Natural killer cell (primary cell): ENCODE data around the gene RWDD4. TPM values are rescaled to one million over a fixed set of nuclear protein-coding genes. Genes with fewer than 3 reads are reported as not detected.

Source experiments
- ATAC-seq, 3 donors: fragments of 150-1000 bp in 2 of 3; fragments of 200-7000 bp in 1 of 3; cut with Tn5 transposase; 1 replicate in 1 of 3; 2 replicates in 2 of 3; pipeline ENCODE4 v1.10.0; 2021; ENCODE audit warnings: mild to moderate bottlenecking in 2 of 3, moderate library complexity in 2 of 3
- DNase-seq, 2 donors: peaks; one replicate each; pipeline versions ENCODE4 v3.0.0 to v3.0.0-alpha.2; 2013 to 2021; ENCODE audit warnings: mixed read lengths in 1 of 2
- H3K27ac ChIP-seq: one replicate; pipeline ENCODE4 v1.5.1; 2013; ENCODE audit warnings: mild to moderate bottlenecking, low read length
- H3K27me3 ChIP-seq: one replicate; pipeline ENCODE4 v1.6.1; 2013; ENCODE audit warnings: low read length; ENCODE audit not compliant: control insufficient read depth, insufficient read depth
- H3K36me3 ChIP-seq: one replicate; pipeline ENCODE4 v1.6.1; 2013; ENCODE audit warnings: low read length; ENCODE audit not compliant: control insufficient read depth, insufficient read depth
- H3K4me1 ChIP-seq: one replicate; pipeline ENCODE4 v1.6.1; 2013; ENCODE audit warnings: low read length; ENCODE audit not compliant: control insufficient read depth, insufficient read depth
- H3K4me3 ChIP-seq: one replicate; pipeline ENCODE4 v1.5.1; 2013; ENCODE audit warnings: low read length
- H3K9me3 ChIP-seq: one replicate; pipeline ENCODE4 v1.6.1; 2013; ENCODE audit warnings: low read length; ENCODE audit not compliant: control insufficient read depth, insufficient read depth
- H3K27ac Mint-ChIP-seq, 2 donors: one replicate each; pipeline ENCODE4 v1.8.0; 2022; ENCODE audit warnings: mild to moderate bottlenecking in 2 of 2, mixed read lengths in 2 of 2, moderate library complexity in 1 of 2
- H3K27me3 Mint-ChIP-seq, 2 donors: one replicate each; pipeline ENCODE4 v1.8.0; 2022; ENCODE audit warnings: low read depth in 2 of 2, mixed read lengths in 2 of 2
- H3K36me3 Mint-ChIP-seq: one replicate; pipeline ENCODE4 v1.8.0; 2022; ENCODE audit warnings: mixed read lengths
- H3K4me1 Mint-ChIP-seq, 2 donors: one replicate each; pipeline ENCODE4 v1.8.0; 2022; ENCODE audit warnings: mixed read lengths in 2 of 2
- H3K4me3 Mint-ChIP-seq: one replicate; pipeline ENCODE4 v1.8.0; 2022; ENCODE audit warnings: mild to moderate bottlenecking, moderate library complexity, mixed read lengths
- H3K9me3 Mint-ChIP-seq, 2 donors: one replicate each; pipeline ENCODE4 v1.8.0; 2022; ENCODE audit warnings: mixed read lengths in 2 of 2
- CTCF ChIP-seq: fragments of 200-600 bp; IDR thresholded peaks from one replicate; pipeline ENCODE4 v1.8.0; 2022; ENCODE audit warnings: antibody characterized with exemption
- WGBS: methylation state at CpG from one replicate; pipeline ENCODE4 v1.1.7; 2013; ENCODE audit warnings: missing lambda C conversion rate; ENCODE audit not compliant: insufficient coverage; 5-methylcytosine and 5-hydroxymethylcytosine counted together
- intact Hi-C: fragments of 100-400 bp; cut with micrococcal nuclease; formaldehyde crosslinking; loops from one replicate; pipeline ENCODE4 v1.14.2; 2022
- total RNA-seq, 4 donors: library from RNA; stranded (reverse); fragments of 120-200 nt in 1 of 4; gene quantifications; one replicate each; pipeline versions ENCODE4 v1.2.3 to v1.2.4, GENCODE V29; 2013 to 2022

RWDD4 gene
- total RNA-seq, 3 donors from 2014 or later (not counting 1 experiment from before 2014, with no cell fraction given) = 14.3 to 20.7 (median 17.6) TPM

- intact Hi-C loops = no loop called here
- no peak for DNase-seq
- Mint-ChIP-seq H3K36me3 (no peaks in the 10 kb centered on the region), H3K27ac (no peak overlapping the region), H3K27me3 (peaks cover 0 to 6% of the 10 kb centered on the region in 2 donors), H3K9me3 (no peaks in the 10 kb centered on the region), H3K4me1 (no peaks in the 10 kb centered on the region), H3K4me3 (no peak overlapping the region)
- Histone ChIP-seq H3K4me1 (no peaks in the 10 kb centered on the region), H3K36me3 (no peaks in the 10 kb centered on the region), H3K9me3 (no peaks in the 10 kb centered on the region), H3K27ac (no peak overlapping the region), H3K4me3 (no peak overlapping the region), H3K27me3 (no peaks in the 10 kb centered on the region)
- WGBS = 72% methylated on average over 4 of the region's 6 CpGs
- no peak for TF ChIP-seq CTCF
- ATAC-seq = no peak
These were observed 34.4 kb downstream of the RWDD4 start for GRCh38 chr4:183624548-183624947.

GRCh38 chr4:183621875-183622274, 37.1 kb downstream of the RWDD4 start:
- Mint-ChIP-seq H3K36me3 (no peaks in the 10 kb centered on the region), H3K27ac (no peak overlapping the region), H3K27me3 (peaks cover 0 to 7% of the 10 kb centered on the region in 2 donors), H3K9me3 (no peaks in the 10 kb centered on the region), H3K4me3 (no peak overlapping the region), H3K4me1 (no peaks in the 10 kb centered on the region)
- H3K36me3 ChIP-seq = no peaks in the 10 kb centered on the region
- H3K9me3 ChIP-seq = no peaks in the 10 kb centered on the region
- H3K4me3 ChIP-seq = no peak overlapping the region
- TF ChIP-seq CTCF = no peak
- intact Hi-C loops = no loop called here
- DNase-seq (no peak), ATAC-seq (peak in 1 of 3 donors; percentile 58)
- H3K4me1 ChIP-seq = no peaks in the 10 kb centered on the region
- H3K27me3 ChIP-seq = no peaks in the 10 kb centered on the region
- WGBS = 17% methylated on average over 1 of the region's 1 CpG
- H3K27ac ChIP-seq = no peak overlapping the region

- no peak overlapping the region for H3K27ac Mint-ChIP-seq
- Histone ChIP-seq H3K4me3 (no peak overlapping the region), H3K27me3 (no peaks in the 10 kb centered on the region), H3K27ac (no peak overlapping the region), H3K9me3 (no peaks in the 10 kb centered on the region), H3K36me3 (no peaks in the 10 kb centered on the region), H3K4me1 (no peaks in the 10 kb centered on the region)
- ATAC-seq (no peak), DNase-seq (no peak)
- no peaks in the 10 kb centered on the region for H3K4me1 Mint-ChIP-seq
- TF ChIP-seq CTCF = no peak
- H3K27me3 Mint-ChIP-seq = peaks cover 9 to 12% of the 10 kb centered on the region in 2 donors
- intact Hi-C loops = no loop called here
- H3K4me3 Mint-ChIP-seq = no peak overlapping the region
- H3K36me3 Mint-ChIP-seq = no peaks in the 10 kb centered on the region
- 94% methylated on average over 2 of the region's 2 CpGs for WGBS
- H3K9me3 Mint-ChIP-seq = no peaks in the 10 kb centered on the region
These were observed 38.6 kb downstream of the RWDD4 start for GRCh38 chr4:183620421-183620820.

- Histone ChIP-seq H3K36me3 (no peaks in the 10 kb centered on the region), H3K4me3 (no peak overlapping the region), H3K9me3 (no peaks in the 10 kb centered on the region), H3K4me1 (no peaks in the 10 kb centered on the region), H3K27me3 (no peaks in the 10 kb centered on the region), H3K27ac (no peak overlapping the region)
- Mint-ChIP-seq H3K36me3 (no peaks in the 10 kb centered on the region), H3K4me1 (no peaks in the 10 kb centered on the region), H3K27ac (no peak overlapping the region), H3K4me3 (no peak overlapping the region), H3K27me3 (peaks cover 9 to 14% of the 10 kb centered on the region in 2 donors), H3K9me3 (no peaks in the 10 kb centered on the region)
- DNase-seq (no peak), ATAC-seq (no peak)
- intact Hi-C loops = no loop called here
- WGBS = 96% methylated on average over 4 of the region's 4 CpGs
- no peak for TF ChIP-seq CTCF
These were observed 40.3 kb downstream of the RWDD4 start for GRCh38 chr4:183618681-183619080.
